Thyroid gland (tissue), 4 donors: ENCODE results near the gene TMEM132D.

Source experiments
- CTCF ChIP-seq, 6 experiments: fragments of 200-600 bp in 3 of 6; fragments of 450-650 bp in 3 of 6; sonication (generic) in 3 of 6; IDR thresholded peaks; one replicate each; pipeline ENCODE4 v1.5.1; 2016 to 2019; ENCODE audit warnings: antibody characterized with exemption in 6 of 6, mild to moderate bottlenecking in 2 of 6, inconsistent platforms in 1 of 6, moderate library complexity in 1 of 6
- POLR2A ChIP-seq, 2 donors: fragments of 450-650 bp; IDR thresholded peaks; one replicate each; pipeline ENCODE4 v1.6.1; 2017; ENCODE audit warnings: antibody characterized with exemption in 2 of 2, mild to moderate bottlenecking in 2 of 2, moderate library complexity in 1 of 2

DNA sequence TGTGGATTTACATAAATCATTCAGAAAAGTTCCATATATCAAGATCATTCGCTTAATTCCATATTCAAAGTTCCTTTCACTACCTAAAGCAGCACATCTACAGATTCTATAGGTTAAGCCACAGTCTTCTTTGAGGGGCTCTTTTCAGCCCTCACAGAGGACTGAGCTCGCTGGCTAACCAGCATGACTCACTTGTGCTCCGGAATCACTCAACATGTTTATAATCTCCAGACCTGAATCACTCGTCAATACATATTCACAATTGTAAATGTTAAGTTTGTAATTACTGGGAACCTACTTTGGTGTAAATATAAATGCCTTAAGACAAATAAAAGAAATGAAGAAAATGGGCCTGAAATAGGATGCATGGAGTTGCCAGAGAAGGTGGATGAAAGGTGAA is 315.7 kb downstream of the TMEM132D start:
- TF ChIP-seq POLR2A (IDR thresholded peaks at IDR 0.05) (no peak), CTCF (IDR thresholded peaks at IDR 0.05) (no peak)
